GM11168 (cell line): Measurements from ENCODE around the gene PRKAG2.

Experiments
- in situ Hi-C: fragments of 300-500 bp; cut with MboI; formaldehyde crosslinking; loops from one replicate; pipeline ENCODE4 v1.12.0; 2022; ENCODE audit warnings: low sequenced_read_pairs; ENCODE audit not compliant: unreplicated experiment

PRKAG2 gene

GRCh38 chr7:151709141-151710038 is 167.5 kb downstream of the PRKAG2 start:
- in situ Hi-C loops, result no loop called here

GRCh38 chr7:151708610-151709009 is 168.3 kb downstream of the PRKAG2 start:
- in situ Hi-C loops, result no loop called here

- in situ Hi-C loops, result no loop called here
These were observed 169.2 kb downstream of the PRKAG2 start for GRCh38 chr7:151707757-151708156.

- in situ Hi-C loops, result no loop called here
These were observed 169.8 kb downstream of the PRKAG2 start for GRCh38 chr7:151707105-151707469.

GRCh38 chr7:151706277-151707104 is 170.4 kb downstream of the PRKAG2 start:
- in situ Hi-C loops, result no loop called here

- in situ Hi-C loops, result no loop called here
These were observed 171.2 kb downstream of the PRKAG2 start for GRCh38 chr7:151705636-151706276.

- in situ Hi-C loops, result no loop called here
These were observed 171.8 kb downstream of the PRKAG2 start for GRCh38 chr7:151704960-151705635.

GRCh38 chr7:151704299-151704959 is 172.5 kb downstream of the PRKAG2 start:
- in situ Hi-C loops, result no loop called here

- in situ Hi-C loops, result no loop called here
These were observed 174.0 kb downstream of the PRKAG2 start for GRCh38 chr7:151702961-151703360.

GRCh38 chr7:151700586-151701165 is 176.2 kb downstream of the PRKAG2 start:
- in situ Hi-C loops, result no loop called here

- in situ Hi-C loops, result no loop called here
These were observed 177.0 kb downstream of the PRKAG2 start for GRCh38 chr7:151699928-151700319.

- in situ Hi-C loops, result no loop called here
These were observed 177.6 kb downstream of the PRKAG2 start for GRCh38 chr7:151699147-151699927.

GRCh38 chr7:151697942-151698341 is 179.0 kb downstream of the PRKAG2 start:
- in situ Hi-C loops, result no loop called here

- in situ Hi-C loops, result no loop called here
These were observed 179.4 kb downstream of the PRKAG2 start for GRCh38 chr7:151697515-151697895.

- in situ Hi-C loops, result no loop called here
These were observed 180.0 kb downstream of the PRKAG2 start for GRCh38 chr7:151696721-151697514.

- in situ Hi-C loops, result no loop called here
These were observed 180.9 kb downstream of the PRKAG2 start for GRCh38 chr7:151695951-151696541.

- in situ Hi-C loops, result no loop called here
These were observed 181.9 kb downstream of the PRKAG2 start for GRCh38 chr7:151694828-151695580.
